Activated CD8-positive, alpha-beta memory T cell treated with anti-CD3 and anti-CD28 coated beads for 48 hours (primary cell): Measurements from ENCODE around the gene PNMA8C.
"Not testable (repeated sequence)": the region's sequence is repeated elsewhere in the genome, so short reads cannot be mapped to it uniquely, and the experiment has no call there.

Experiments used
- DNase-seq, 3 experiments: peaks; one replicate each; pipeline ENCODE4 v3.0.0-alpha.2; 2020; ENCODE audit warnings: low read depth in 2 of 3, low spot score in 2 of 3

The PNMA8C gene

DNA sequence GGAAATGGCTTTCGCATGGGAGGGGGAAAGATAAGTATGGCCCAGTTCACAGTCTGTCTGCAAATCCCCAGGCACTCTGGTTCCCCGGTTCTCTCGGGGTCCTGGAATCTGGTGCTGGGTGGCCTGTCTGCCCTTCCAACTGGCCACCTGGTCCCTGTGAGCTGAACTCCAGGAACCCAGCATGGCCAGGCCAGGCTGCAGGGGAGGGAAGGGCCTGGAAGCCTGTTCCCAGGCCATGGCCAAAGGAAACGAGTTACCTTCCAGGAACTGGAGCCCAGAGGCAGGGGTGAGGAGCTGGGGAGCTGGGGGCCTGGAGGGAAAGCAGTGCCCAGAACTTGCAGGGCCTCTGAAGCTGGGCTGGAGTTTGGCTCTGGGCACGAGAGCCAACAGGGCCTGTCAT lies 19.1 kb upstream of the PNMA8C start:
- no peak for DNase-seq

DNA sequence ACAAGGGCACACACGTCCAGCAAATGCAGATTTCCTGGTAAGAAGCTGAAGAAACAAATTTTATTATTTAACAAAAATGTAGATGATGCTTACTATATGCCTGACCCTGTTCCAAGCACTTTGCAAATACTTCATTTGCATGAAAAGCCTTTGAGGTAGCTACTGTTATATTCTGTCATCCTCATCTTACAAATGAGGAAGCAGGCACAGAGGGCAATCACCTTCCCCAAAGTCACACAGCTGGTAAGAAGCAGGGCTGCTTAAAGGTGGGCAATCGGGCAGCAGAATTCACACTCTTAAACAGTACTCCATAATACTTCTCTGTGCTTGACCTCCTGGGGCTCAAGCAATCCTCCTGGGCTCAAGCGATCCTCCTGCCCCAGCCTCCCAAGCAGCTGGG lies 18.3 kb upstream of the PNMA8C start:
- DNase-seq: no peak

DNA sequence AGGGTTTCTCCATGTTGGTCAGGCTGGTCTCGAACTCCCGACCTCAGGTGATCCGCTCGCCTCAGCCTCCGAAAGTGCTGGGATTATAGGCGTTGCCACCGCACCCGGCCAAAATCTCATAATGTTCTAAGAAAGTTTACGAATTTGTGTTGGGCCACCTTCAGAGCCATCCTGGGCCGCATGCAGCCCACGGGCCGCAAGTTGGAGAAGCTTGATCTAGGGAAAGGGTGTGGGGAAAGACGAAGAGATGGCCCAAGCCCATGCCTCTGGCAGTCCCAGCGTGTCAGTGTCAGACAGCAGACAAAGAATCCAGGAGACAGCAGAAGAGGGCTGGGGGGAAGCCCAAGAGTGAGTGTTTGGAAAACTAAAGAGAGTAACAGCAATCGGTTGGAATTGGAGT lies 17.3 kb upstream of the PNMA8C start:
- no peak for DNase-seq

DNA sequence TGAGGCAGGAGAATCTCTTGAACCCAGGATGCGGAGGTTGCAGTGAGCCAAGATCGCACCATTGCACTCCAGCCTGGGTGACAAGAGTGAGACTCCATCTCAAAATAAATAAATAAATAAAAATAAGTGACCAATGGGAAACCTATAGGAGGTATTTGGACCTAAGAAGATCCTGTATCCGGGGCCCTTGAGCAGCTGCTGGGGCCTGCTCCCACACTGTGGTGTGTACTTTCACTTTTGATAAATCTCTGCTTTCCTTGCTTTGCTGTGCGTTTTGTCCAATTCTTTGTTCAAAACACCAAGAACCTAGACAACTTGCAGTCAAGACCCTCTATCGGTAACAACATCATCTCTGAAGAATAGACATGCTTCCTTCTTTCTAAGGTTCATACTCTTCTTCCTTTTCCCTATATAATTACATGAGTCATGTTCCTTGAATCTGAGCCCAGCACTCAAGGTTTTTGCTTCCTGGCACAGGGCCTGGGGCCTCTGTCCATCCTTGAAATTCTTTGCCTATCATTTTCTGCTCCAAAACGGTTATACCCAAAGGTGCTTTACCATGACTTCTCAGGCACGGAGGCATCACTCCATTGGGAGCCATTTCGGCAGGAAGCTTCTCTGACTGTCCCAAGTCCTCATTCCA lies 14.2 kb upstream of the PNMA8C start:
- no peak for DNase-seq

DNA sequence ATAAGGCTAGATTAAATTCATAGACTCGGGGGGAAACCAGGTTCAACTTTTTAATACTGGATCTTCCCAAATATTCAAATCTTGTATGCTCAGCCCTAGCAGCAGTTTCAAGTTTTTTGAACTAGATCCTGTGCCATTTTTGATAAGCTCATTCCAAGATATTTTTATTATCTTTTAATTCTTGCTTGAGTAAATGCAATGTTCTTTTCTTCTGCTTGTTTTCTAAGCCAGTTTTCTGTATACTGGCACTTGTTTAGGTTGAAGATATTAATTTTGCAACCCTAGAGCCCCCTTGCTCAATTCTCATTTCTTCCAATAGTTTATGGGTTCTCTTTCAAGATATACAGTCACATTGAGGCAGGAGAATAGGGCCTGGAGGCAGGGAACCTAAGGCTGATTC lies 13.1 kb upstream of the PNMA8C start:
- no peak for DNase-seq

DNA sequence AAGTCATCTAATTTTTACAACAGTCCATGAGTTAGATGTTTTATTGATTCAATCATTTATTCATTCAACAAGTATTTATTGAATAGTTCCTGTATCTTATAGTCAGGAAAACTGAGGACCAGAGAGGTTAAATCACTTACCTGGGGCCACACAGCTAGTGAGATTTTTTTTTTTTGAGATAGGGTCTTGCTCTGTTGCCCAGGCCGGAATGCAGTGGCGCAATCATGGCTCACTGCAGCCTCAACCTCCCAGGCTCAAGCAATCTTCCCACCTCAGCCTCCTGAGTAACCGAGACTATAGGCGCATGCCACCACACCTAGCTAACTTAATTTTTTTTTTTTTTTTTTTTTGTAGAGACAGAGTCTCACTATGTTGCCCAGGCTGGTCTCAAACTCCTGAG lies 7.0 kb upstream of the PNMA8C start:
- DNase-seq: not testable (repeated sequence)

DNA sequence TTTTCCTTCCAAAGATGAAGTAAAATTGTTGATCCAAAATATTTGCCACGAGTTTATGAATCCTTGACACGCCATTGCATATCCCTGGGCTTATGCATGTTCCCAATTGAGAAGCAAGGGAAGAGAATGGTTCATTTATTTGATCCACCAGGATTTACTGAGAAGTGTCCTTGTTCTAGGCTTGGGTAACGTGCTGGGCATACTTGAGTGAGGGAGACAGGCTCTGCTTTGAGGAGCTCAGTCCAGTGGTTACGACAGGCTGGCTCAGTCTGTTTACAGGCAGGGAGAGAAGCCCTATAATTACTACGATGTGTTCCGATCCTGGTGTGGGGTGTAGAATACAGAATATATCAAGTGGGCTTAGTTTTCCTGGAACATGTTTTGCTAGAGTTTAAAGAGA lies 6.3 kb upstream of the PNMA8C start:
- DNase-seq: no peak

DNA sequence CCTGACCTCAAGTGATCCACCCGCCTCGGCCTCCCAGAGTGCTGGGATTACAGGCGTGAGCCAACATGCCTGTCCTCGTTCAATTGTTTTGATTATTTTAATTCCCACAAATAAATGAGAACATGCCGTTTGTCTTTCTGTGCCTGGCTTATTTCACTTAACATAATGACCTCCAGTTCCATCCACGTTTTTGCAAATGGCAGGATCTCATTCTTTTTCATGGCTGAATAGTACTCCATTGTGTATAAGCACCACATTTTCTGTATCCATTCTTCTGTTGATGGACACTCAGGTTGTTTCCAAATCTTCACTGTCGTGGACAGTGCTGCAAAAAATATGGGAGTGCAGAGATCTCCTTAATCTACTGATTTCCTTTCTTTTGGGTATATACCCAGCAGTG lies 4.7 kb upstream of the PNMA8C start:
- DNase-seq: not testable (repeated sequence)

DNA sequence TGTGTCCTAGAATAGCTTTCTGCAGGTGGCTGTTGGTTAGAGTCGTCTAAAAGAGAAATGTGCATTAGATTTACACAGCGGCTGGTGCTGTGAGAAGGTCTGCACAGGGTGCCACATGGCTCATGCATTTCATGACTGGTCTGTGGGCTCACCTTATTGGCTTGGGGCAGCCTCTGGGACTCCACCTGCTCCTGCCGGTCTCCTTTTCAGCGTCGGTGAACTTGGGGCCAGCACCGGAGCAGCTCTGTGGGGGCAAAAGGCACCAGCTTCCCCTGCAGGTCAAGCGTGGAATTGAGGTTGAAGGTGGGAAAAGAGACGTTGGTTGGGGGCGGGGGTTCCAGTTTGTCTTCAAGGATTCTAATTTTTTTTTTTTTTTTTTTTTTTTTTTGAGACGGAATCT lies 3.1 kb upstream of the PNMA8C start:
- no peak for DNase-seq

DNA sequence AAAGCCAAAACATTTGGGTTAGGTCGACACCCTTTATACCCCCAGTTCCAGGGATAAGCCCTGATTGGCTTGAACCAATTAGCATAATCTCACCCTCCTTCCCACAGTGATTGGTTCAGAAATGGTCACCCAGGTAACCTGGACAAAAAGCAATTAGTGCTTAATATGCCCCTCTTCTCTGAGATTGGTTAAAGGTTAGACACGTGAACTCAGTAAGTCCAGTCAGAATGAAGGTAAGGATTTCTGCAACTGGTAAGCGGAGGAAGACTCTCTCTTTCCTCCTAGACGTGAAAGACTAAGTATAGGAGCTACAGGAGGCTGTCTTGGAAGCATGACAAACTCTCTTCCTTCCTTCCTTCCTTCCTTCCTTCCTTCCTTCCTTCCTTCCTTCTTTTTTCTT lies 1.3 kb upstream of the PNMA8C start:
- DNase-seq: no peak

DNA sequence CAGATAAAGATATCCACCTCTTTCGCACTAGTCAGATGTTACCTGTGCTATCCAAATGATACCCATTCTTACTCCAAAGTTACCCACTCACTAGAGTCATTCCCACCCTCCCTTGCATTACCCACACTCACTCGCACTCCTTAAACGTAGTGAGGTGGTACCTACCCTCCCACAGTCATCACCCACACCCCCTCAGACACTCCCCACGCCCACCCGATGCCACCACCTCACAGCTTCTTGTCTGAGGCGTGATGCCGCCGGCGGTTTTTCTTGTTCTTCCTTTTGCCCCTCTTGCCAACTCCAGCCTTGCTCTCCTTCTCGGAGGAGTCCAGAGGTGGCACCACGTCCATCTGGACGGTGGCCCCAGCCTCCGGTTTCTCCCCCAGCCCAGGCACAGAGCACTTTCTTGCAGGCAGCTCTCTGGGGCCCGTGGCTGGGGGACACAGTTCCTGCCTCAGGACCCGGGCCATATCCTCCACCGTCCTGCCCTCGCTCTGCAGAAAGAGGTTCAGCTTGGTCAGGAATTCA lies 1.2 kb downstream of the PNMA8C start:
- DNase-seq: no peak

DNA sequence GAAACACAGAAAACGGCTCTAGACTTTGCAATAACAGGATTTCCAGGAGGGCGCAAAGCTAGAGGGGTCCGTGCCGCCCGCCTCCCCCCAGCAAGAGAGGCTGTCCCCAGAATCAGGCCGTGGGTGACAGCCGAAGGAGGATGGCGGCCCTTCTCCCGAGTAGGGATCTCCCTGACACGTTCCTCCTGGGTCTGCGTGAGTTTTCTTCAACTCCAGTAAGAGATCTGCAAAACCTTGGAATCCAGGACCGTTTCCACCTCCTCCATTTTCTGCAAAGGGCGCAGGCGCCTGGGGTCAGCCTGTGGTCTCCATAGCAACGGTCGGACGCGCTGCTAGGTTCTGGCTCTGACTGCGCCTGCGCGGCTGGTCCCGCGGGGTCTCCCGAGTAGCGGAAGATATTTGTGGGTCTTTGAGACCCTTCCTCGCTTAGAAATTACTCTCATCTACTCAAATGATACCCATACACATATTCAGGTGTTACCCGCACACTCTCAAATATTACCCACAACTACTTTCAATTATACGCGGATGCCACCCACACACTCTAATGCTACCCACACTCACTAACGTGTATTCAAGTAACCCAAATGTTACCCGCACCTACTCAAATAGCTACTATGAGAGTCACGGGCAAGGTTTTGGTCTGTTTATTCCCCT lies 2.1 kb downstream of the PNMA8C start:
- DNase-seq: peak in 2 of 3 experiments; percentile 27 to 33

DNA sequence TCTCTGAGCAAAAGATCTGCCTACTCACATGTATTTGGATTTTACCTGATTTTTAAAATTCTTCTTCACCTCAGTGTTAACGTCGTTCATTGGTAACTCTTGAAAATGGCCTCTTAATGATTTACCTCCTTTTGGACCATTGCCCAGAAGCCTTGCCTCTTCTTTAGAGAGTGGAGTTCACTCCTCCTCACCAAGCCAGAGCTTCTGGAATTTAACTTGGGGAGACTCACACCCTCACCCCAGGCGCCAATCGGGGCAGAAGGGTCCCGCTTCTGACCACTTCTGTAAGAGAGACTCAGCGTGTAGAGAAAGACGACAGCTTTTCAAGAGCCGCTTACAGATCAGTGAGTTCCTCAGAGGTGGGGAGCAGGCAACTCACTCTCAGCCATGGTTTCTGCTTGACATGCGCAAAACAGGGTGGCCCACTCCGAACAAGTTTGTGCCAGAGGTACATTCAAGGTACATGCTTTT lies 2.7 kb downstream of the PNMA8C start:
- DNase-seq: no peak

DNA sequence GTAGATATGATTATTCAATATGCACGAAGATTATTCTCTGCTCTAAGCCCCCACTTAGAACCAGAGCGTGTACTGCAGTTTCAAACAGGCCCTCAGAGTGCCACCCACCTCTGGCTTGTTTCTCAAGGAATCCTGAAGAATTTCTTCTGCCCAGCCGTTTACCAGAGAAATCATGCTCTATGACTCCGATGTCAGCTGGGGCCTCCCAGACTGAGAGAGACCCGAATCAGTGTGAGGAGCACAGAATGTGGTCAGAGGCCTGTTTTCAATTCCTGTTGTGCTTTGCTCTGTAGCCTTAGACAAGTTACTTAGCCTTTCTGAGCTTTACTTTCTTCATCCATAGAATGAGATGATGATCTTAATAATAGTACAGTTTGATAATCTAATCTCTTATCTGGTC lies 5.5 kb downstream of the PNMA8C start:
- no peak for DNase-seq

DNA sequence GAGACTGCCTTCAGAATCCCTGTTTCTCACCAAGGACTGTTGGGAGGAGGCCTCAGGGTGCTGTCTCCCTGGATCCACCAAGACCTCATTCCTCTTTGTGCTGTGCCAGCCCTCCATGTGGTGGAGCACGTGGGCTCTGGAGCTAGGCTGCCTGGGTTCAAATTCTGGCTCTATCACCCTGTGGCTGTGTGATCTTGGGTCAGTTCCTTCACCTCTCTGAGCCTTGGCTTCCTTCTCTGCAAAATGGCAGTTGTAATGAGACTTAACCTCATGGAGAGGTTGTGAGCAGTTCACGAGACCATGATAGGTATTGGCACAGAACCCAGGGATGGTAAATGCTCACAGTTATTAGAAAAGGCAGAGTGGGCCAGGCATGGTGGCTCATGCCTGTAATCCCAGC lies 6.4 kb downstream of the PNMA8C start:
- DNase-seq: no peak

DNA sequence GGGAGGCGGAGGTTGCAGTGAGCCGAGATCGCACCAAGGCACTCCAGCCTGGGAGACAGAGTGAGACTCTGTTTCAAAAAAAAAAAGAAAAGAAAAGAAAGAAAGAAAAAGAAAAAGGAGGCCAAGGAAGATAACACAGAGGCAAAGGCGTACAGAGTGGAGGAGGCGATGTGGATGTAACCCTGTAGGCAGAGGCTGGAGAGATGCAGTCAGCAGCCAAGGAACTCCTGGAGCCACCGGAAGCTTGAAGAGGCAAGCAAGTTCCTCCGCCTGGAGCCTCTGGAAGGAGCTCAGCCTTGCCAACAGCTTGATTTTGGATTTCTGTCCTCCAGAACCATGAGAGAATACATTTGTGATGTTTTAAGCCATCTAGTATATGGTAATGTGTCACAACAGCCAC lies 8.7 kb downstream of the PNMA8C start:
- no peak for DNase-seq

DNA sequence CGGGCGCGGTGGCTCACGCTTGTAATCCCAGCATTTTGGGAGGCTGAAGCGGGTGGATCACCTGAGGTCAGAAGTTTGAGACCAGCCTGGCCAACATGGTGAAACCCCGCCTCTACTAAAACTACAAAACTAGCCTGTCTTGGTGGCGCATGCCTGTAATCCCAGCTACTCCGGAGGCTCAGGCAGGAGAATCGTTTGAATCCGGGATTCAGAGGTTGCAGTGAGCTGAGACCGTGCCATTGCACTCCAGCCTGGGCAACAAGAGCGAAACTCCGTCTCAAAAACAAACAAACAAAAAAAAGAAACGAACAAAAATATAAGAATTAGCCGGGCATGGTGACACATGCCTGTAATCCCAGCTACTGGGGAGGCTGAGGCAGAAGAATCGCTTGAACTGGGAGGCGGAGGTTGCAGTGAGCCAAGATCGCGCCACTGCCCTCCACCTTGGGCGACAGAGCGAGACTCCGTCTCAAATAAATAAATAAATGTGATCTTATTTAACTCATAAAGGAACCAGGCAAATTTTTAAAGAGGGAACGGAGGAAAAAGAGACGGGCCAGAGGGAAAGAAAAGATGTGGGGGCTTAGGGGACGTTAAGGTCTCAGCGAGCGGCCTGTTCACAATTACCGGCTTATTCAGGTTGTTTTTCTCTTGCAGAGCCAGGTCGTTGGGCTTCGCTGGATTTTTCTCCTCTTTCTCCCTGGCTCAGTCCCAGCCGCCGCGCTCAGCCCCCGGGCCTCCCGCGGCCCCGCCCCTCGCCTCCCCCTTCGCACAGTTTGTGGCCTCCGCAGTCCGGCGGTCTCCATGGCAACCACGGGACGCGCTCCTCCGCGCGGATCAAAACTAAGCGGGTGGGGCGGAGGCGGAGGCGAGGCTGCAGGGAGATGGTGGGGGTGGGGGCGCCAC lies 12.7 kb downstream of the PNMA8C start:
- not testable (repeated sequence) for DNase-seq

DNA sequence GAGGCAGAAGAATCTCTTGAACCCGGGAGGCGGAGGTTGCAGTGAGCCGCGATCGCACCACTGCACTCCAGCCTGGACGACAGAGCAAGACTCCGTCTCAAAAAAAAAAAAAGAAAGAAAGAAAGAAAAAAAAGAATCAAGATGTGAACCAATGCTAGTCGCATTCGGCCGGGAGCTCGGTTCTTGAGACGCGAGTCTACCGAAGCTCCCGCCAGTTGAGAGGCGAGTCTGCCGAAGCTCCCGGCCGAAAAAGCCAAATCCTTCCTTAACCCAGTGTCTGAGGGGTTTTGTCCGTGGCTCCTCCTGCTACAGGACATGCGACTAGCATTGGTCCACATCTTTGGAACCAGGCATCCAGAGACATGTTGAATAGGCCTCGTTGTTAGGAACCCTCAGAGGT lies 13.8 kb downstream of the PNMA8C start:
- DNase-seq: not testable (repeated sequence)

DNA sequence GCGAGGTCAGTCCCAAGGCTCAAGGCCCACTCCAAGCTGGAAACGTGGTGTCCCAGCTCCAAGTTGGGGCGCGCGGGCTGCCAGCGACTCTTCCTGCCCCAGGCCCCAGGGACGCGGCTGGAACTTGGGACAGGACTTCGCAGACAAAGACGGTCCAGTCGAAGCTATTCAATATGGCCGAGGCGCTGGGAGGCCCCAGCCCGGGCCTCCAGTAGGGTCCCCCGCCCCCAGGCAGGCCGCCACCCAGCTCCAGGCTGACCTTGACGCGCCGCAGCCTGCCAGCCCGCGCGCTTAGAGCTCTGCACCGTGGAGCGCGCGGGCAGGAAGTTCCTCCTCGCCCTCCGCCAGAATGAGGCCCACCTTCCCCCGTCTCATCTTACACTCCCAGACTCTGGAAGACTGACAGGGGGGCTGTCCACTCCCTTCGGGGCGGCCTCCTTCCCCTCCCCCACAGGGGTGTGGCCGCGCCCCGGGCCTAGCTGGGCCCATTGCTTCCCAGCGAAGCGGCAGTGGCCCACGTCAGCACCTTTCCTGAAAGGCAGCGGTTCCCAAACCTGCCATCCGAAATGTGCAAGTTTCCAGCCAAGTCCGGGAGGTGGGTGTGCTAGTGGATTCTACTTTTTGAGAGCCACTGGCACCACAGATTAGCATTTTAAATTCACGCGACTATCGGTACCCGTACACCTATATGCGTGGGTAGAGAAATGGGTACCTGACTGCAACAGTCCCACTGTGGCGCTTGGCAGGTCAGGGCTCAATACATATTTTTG lies 15.3 kb downstream of the PNMA8C start, which contains the start of gene CCDC8:
CCDC8 (minus strand) TSS at position 303 of the 770 bp plus-strand sequence. CDS start 754 bp downstream, outside the sequence.
- DNase-seq: no peak

DNA sequence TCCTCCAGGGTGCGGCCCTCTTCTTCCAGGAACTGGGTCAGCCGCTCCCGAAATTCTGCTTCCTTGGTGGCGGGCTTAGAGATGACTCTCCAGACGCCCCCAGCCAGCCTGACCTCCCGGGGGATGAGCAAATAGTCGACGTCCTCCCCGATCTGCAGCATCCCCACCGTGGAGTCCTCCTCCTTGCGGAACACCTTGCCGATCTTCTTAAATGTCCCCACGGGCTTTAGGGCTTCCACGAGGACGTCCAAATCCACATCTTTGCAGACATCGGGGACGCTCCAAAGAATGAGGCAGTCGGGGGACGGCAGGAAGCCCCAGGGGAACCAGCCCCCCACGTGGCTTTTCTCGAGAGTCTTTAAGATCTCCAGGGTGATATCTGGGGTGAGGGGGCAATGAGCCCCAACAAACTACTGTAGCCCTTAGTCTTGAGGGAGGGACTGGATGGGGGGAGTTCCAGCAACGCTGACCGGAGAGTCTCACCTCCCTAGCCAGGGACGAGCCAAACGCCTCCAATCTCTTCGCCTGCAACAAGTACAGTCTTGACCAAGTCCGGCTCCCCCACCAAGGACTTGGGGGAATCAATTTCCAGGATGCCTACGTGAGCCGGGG lies 16.0 kb downstream of the PNMA8C start:
- no peak for DNase-seq
